Fibroblast of the conjunctiva (primary cell): Measurements from ENCODE around the gene HECW1.
A peak's percentile ranks its signal among the peaks of the same experiment; 100 is the strongest.
"Not testable (repeated sequence)": the region's sequence is repeated elsewhere in the genome, so short reads cannot be mapped to it uniquely, and the experiment has no call there.

Experiments used
- DNase-seq: peaks from one replicate; pipeline ENCODE4 v3.0.0-alpha.2; 2010; ENCODE audit warnings: low read depth

HECW1 gene

GRCh38 chr7:43582503-43583423 lies 470.3 kb downstream of the HECW1 start, which contains the start of gene STK17A:
Gene STK17A, plus strand, starts transcription at chr7:43583108. Its CDS starts 136 bp downstream, at chr7:43583244.
- peak; percentile 81 for DNase-seq

DNA sequence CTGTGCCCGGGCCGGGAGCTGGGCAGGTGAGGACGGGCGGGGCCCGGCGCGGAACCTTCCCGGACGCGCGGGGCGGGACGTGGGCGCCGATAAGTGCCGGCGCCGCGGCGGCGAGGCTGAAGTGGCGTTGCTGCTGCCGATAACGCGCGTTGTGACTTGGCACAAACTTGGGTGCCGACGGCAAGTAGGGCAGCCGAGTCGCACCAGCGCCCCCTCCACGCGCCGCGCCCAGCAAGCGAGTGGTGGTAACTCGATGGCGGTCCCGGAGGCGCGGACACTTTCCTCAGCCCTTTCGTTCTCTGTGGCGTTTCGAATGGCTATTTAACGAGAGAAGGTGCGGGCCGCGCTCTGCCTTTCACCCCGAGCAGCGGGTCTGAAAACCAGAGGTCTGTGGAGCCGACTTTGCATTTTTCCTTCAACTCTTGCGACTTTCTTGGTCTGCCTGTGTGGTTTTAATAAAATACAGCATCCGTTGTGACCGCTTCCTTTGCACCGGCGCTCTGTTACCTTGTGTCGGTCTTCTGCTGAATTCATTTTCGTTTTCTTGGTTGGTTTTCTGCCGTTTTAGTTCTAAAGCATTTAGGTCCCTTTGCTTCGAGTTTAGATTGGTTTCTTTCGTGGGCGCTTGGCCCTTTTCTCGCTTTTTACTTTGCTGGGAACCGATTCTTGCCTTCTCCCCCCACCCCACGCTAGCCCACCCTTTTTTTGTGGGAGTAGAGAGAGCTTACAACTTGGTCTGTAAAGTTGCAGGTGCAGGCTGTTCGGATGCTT lies 471.2 kb downstream of the HECW1 start:
- DNase-seq: peak; percentile 12

DNA sequence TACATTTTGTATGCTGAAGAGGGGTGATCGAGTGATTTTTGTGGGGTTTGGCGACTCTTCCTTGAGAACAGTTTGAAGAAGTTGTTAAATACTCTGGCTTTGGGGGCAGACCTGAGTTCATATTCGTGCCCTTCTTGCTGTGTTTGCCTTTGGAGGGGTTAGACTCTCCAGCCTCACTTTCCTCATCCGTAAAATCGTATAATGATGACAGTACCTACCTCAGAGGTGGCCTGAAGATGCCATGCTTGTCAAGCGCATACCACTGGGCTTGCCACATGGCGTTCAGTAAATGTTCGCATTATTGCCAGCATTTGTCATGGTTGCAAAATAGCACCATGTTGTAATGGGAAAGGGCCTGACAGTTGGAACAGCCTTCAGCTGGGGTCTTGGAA lies 471.7 kb downstream of the HECW1 start:
- DNase-seq: peak; percentile 22

- not testable (repeated sequence) for DNase-seq
Observed at GRCh38 chr7:43584733-43585132, 472.3 kb downstream of the HECW1 start.

- peak; percentile 63 for DNase-seq
Observed at GRCh38 chr7:43585562-43585961, 473.1 kb downstream of the HECW1 start.

DNA sequence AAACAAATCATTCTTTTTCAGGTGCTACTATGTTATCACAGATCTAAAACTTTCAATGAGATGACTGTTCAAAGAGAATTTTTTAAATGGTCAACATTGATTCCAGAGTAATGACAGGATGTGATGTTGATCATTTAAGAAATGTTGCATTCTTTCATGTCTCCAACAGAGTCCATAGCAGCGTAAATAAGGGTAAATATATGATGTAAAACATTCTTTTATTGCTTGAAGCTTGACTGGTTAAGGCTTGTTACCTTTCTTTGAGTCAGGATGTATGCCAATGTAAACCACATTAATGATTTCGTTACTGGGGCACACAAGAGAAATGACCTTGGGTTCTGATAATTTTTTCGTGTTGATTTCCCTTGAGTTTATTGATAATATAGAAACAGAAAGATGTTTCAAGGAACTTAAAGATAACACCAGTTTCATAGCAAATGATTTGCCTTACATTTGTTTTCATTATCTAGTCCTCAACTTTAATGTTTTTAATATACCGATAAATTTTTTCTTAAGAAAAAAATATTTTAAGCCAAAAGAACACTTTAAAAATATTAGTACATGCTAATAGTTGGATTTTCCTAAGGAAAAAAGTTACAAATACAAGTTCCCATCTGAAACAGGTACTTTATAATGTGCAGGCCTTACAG lies 473.9 kb downstream of the HECW1 start:
- no peak for DNase-seq

DNA sequence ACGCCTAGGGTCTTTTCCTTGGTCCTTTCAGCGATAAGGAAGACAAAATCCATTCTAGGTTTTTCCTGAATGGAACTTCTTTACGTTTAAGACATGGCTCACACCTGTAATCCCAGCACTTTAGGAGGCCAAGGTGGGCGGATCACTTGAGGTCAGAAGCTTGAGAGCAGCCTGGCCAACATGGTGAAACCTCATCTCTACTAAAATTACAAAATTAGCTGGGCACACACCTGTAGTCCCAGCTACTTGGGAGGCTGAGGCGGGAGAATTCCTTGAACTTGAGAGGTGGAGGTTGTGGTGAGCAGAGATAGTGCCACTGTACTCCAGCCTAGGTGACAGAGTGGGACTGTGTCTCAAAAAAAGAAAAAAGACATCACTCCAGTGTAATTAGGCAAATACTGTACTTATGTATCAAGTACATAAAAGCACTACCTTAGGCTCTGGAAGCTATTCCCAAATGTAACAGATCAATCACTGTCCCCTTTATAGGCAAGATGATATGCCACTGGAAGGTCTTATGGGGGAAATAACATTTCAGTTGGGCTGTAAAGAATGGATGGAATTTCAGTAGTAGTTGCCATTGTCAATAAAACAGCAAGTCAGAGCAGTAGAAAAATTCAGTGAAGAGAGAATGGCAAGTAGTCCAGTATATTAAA lies 476.2 kb downstream of the HECW1 start:
- no peak for DNase-seq

- DNase-seq: no peak
Observed at GRCh38 chr7:43589133-43589478, 476.7 kb downstream of the HECW1 start.

DNA sequence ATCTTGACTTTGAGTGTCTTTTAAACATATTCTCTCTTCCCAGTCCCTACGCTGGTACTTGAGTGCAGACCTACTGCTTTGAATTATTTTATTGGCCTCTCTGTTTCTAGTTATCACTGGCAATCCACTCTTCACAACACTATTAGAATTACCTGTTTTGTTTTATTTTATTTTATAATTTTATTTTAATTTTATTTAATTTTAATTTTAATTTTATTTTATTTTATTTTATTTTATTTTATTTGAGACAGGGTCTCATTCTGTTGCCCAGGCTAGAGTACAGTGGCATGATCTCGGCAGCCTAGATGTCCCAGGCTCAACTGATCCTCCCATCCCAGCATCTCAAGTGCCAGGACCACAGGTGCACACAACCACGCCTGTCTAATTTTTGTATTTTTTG lies 477.3 kb downstream of the HECW1 start:
- DNase-seq: no peak

GRCh38 chr7:43590862-43591557 lies 478.6 kb downstream of the HECW1 start:
- DNase-seq: no peak

DNA sequence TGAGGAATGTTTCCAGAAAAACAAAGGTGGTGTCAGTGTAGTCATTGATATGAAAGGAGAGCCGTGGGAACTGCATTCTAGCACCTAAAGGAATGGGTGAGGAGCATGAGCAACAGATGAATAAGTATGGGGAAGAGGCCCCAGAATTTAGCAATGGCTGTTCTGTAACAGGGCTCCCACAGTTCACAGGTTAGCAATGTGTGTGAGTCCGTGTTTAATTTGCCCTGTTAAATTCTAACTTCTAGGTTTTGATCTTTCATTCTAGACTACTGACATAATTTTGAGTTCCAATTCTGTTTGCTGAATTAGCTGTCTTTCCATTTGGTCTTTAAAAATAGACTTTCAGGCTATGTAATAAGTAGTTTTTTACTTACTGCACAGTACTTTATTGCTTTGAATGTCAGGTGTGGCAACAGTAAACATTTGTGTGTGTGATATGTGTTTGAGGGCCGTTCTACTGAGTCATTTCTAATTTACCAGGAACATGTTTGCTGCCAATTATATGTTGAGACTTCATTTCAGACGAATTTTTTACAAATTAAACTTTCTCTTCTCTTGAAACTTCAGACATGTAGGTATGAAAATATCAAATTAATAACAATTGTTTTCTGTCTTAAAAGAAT lies 479.2 kb downstream of the HECW1 start:
- DNase-seq: no peak

GRCh38 chr7:43592326-43592725 lies 479.9 kb downstream of the HECW1 start:
- DNase-seq: no peak

- no peak for DNase-seq
Observed at GRCh38 chr7:43593010-43593409, 480.6 kb downstream of the HECW1 start.

DNA sequence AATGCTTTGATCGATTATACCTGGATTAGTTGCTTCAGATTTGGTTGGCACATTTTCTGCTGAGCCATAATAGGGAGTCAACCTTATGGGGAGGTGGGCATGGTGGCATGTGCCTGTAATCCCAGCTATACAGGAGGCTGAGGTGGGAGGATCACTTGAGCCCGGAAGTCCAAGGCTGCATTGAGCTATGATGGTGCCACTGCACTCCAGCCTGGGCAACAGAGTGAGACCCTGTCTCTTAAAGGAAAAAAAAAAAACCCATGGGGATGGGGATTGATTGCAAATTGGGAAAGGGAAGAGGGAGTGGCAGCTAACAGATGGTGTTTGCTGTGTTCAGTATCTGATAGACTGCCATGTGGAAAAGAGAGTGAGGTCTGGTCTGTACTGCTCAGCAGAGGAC lies 481.6 kb downstream of the HECW1 start:
- DNase-seq: no peak

GRCh38 chr7:43596426-43596825 lies 484.0 kb downstream of the HECW1 start:
- not testable (repeated sequence) for DNase-seq

DNA sequence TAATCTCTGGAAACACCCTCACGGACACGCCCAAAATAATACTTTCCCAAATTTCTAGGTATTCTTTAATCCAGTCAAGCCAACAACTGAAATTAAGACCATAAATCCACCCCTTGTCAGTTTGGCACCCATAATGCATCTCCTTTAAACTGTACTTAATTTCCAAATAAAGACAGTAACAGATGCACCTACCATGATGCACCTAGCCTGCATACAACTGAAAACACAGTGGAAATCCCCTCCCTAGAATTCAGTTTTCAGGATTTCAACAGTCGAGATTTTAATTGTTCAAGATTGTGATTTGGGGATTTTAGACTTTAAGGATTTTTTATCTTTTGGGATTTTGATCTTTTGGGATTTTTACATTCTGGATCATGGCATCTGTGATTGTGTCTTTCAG lies 487.6 kb downstream of the HECW1 start:
- DNase-seq: no peak

GRCh38 chr7:43602256-43602655 lies 489.8 kb downstream of the HECW1 start:
- DNase-seq: no peak

- DNase-seq: no peak
Observed at GRCh38 chr7:43604251-43604650, 491.8 kb downstream of the HECW1 start.

DNA sequence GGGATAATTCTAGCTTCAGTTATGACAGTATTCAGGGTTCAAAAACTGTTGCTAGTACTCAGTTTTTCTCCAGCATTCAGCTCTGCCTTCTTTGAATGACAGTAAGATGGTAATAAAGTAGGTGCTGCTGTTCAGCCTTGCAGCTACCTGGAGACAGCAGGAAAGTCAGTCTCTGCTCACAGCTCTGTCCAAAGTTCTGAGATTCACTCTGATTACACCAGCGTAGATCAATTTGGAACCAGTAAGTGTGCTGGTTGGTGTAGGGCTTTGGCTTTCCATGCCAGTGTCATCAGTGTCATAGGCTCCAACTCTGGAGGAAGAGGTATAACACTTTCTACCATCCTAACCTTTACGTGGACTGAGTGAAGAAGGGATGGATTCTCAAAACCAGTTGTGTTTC lies 496.6 kb downstream of the HECW1 start:
- DNase-seq: no peak

GRCh38 chr7:43612128-43612527 lies 499.7 kb downstream of the HECW1 start:
- DNase-seq: no peak
